ENCODE data around the gene CYB5D1.
"Not testable (repeated sequence)": the region's sequence is repeated elsewhere in the genome, so short reads cannot be mapped to it uniquely, and the experiment has no call there.

Gene CYB5D1, protein sequence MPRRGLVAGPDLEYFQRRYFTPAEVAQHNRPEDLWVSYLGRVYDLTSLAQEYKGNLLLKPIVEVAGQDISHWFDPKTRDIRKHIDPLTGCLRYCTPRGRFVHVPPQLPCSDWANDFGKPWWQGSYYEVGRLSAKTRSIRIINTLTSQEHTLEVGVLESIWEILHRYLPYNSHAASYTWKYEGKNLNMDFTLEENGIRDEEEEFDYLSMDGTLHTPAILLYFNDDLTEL

DNA sequence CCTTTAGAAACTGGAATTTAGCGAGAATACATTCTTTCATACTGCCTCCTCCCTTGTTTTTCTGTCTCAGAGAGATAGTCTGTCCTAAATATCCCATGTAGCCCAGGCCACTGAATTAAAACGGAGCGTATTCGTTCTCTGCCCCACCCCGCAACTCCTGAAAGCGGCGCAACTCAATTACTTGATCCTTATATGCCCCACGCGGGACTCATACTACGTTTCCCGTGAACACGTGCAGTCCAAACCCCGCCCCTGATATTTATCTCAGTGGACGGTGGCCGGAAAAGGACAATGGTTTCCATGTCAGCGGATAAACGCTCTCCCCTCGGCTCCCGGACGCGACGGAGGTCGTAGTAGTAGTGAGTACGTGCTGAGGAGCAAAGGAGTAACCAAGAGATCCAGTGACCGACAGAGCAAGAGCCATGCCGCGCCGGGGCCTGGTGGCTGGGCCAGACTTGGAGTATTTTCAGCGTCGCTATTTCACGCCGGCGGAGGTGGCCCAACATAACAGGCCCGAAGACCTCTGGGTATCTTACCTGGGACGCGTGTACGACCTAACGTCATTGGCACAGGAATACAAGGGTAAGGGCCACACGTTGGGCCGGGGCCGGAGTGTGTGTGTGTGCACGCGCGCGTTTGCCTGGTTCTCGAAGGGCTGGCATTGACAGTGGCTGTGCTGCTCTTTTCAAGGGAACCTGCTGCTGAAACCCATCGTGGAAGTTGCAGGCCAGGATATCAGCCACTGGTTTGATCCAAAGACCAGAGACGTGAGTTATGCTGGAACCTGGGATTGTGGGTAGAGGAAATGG, at the start of gene CYB5D1:
Gene CYB5D1 (plus strand): TSS at position 291 of the 809 bp plus-strand sequence. CDS start 132 bp downstream, at position 423.
- peak; percentile 99 for DNase-seq

DNA sequence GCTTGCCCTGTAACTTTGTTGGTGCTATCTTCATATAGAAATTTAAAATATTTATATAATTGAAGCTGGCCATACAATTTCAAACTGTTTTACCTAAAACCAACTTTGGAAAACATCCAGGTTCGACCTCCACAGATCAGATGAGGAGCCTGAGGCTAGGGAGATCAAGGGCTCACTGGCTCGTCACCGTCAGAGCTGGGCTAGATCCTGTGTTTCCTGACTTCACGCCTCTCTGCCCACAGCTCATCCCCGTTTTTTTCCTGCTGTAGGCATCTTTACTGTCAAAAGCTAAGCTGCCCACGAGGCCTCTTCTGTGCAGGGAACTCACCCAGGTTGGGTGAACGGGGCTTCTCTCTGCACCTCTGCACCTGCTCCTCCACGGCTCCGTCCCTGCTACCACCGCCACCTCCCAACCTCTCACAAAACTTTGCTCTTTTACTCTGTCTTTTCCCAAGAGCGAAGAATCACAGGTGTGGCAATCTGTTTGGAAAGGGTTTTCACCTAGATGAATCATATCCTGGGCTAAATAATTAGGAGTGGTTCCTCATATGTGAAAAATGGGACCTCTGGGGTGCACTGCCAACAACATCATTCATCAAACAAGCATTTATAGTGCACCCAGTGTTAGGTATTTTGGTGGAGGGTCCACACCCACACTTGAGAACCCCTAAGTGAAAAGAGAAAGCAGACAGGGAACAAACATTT, 48.6 kb upstream of the CYB5D1 start:
- no peak for DNase-seq

DNA sequence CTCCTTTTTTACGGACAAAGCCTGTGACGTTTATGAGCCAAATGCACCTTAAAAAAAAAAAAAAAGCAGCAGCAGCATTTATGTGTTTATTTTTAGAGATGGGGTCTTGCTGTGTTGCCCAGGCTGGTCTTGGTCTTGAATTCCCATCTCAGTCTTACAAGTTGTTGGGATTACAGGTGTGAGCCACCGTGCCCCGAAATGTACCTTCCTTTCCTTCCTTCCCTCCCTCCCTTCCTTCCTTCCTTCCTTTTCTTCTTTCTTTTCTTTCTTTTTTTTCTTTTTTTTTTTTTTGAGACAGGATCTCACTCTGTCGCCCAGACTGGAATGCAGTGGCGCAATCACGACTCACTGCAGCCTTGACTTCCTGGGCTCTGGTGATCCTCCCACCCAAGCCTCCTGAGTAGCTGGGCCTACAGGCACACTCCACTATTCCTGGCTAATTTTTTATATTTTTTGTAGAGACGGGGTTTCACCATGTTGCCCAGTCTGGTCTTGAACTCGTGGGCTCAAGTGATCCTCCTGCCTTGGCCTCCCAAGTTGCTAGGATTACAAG, 47.9 kb upstream of the CYB5D1 start:
- DNase-seq: not testable (repeated sequence)

DNA sequence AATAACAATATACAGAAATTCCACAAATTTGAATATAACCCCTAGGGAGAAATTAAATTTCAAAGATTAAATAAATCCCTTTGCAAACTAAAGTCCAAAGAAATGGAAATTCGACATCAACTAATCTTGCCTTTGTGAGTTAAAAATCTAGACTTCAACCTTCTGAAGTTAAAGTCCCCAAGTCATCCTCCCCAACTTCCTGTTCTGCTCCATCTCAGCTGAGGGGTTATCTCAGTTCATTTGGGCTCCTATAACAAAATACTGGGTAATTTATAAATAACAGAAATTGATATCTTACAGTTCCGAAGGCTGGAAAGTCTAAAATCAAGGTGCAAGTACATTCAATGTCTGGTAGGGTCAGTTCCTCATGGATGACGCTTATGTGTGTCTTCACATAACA, 46.6 kb upstream of the CYB5D1 start:
- no peak for DNase-seq

DNA sequence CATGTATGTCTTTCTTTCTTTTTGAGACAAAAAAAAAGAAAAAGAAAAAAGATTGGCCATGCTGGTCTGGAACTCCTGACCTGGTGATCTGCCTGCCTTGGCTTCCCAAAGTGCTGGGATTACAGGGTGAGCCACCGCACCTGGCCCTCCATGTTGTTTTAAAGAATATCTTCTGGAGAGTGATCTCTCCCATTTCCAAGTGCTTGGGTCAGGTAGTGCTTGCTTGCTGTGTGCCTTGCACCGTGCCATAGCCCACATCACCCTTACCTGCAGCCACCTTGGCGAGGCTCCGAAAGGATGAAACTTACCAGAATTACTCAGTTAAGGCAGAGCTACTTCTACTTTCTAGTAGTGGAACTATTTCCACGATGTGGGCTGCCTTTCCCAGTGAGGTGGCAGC, 42.8 kb upstream of the CYB5D1 start:
- DNase-seq: no peak

DNA sequence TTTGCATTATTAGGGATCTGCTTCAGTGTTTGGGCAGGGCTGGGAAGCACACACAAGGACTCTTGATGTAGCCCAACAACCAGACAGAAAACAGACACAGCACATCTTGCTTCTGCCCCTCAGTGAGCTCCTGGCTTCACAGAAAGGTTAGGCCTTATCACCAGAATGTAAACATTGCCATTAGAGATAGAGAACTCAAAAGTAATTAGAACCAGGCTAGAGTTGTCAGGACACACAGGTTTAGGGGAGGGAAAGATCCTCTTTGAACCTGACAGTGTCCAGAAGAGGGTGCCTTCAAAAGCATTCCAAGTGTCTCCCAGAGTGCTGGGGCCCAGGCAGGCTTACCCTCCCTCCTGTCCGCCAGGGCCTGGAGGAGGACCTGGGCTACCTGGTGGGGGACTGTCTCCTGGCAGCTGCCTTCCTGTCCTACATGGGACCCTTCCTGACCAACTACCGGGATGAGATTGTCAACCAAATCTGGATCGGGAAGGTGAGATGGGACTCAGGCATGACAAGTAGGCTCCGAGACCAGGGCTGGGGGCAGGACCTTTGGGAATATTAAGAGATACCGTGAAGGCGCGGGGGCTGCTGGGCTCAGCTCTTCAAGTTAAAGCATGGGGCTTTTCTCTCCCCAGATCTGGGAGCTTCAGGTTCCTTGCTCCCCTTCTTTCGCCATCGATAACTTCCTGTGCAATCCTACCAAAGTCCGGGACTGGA, 40.7 kb upstream of the CYB5D1 start:
- DNase-seq: no peak

DNA sequence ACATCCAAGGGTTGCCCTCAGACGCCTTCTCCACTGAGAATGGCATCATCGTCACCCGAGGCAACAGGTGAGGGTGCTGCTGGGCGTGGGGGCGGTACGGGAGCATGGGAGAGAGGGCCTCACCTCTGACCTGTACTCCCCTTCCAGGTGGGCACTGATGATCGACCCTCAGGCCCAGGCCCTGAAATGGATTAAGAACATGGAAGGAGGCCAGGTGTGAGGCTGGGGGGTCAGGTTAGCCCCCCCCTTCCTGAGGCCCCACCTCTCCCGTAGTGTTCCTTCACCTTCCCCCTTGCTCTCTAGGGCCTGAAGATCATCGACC, 40.2 kb upstream of the CYB5D1 start:
- no peak for DNase-seq

DNA sequence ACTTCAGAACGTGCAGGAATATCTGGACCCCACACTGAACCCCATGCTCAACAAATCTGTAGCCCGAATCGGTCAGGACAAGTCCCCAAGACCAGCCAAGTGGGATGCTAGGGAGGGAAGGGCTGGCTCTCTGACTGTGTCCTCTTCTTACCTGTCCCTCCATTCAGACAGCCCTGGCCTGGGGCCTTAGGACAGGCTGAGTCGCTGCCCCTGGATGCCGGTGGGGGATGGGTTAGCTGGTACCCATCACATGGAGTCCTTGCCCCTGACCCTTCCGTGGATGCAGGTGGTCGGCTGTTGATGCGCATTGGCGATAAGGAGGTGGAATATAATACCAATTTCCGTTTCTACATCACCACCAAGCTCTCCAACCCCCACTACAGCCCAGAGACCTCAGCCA, 39.8 kb upstream of the CYB5D1 start:
- DNase-seq: no peak

DNA sequence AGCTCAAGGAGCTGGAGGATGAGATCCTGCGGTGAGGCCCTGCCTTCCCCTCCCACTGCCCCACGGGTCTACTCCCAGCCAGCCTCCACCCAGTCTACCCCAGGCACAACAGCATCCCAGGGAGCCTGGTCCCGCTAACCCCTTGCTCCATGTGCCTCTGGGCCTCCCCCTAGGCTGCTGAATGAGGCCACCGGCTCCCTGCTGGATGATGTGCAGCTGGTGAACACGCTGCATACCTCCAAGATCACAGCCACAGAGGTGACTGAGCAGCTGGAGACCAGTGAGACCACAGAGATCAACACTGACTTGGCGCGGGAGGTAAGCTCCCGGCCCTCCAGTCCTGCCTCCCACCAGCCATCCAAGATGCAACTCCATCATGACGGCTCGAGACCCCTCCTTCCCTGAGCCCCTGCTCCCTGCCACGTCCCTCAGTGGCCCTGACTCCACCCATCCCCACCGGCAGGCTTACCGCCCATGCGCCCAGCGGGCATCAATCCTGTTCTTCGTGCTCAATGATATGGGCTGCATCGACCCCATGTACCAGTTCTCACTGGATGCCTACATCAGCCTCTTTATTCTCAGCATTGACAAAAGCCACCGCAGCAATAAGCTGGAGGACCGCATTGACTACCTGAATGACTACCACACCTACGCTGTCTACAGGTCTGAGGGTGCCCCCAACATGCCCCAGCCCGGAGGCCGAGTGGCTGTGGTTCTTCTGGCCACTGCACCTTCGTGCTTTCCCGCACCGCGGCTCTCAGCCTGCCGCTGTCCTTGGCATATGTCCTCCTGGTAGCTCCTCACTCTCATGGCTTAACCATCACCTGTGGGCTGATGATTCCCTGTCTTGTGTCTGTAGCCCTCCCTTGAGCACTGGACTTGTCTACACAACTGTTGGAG, 38.8 kb upstream of the CYB5D1 start:
- DNase-seq: no peak

DNA sequence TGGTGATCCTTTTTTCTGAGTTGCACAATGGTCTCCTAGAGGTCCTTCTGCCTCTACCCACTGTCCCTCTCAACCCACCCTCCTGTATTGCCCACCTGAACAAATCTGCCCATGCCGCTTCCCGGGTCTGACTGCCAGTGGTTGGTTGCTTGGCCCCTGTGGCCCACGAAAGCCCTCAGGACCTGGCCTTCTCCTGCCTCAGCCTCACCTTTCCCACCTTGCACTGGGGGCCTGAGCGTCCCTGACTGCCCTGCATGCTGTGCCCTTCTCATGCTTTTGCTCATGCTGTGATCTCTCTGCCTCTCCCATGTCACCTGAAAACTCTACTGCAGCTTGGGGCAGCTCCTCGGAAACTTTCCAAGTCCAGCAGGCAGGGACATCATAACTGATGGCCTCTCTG, 37.6 kb upstream of the CYB5D1 start:
- DNase-seq: no peak

DNA sequence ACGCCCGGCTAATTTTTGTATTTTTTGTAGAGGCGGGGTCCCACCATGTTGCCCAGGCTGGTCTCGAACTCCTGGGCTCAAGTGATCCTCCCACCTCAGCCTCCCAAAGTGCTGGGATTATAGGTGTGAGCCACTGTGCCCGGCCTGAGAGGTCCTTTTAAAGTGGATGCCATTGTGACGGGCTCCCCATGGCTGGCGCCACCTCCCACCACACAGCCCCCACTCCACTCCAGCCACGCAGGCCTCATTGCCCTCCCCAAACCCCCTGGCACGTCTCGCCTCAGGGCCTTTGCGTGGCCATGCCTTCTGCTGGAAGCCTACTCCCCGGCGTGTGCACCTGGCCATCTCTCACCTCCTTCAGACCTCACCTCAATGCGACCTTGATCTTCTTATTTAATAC, 35.7 kb upstream of the CYB5D1 start:
- DNase-seq: no peak

DNA sequence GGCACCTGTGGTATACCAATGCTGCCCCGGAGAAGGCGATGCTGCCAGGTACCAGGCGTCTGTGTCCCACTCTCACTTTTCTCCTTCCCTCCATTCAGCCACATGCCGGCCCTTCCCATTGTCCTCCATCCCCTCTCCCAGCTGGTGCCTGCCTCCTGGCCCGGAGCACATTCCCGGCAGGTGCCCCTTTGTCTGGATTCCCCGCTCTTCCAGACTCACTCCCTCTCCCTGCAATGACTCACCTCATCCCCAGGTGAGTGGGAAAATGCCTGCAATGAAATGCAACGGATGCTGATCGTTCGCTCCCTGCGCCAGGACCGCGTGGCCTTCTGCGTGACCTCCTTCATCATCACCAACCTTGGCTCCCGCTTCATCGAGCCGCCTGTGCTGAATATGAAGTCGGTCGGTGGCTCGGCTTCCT, 34.2 kb upstream of the CYB5D1 start:
- DNase-seq: no peak

DNA sequence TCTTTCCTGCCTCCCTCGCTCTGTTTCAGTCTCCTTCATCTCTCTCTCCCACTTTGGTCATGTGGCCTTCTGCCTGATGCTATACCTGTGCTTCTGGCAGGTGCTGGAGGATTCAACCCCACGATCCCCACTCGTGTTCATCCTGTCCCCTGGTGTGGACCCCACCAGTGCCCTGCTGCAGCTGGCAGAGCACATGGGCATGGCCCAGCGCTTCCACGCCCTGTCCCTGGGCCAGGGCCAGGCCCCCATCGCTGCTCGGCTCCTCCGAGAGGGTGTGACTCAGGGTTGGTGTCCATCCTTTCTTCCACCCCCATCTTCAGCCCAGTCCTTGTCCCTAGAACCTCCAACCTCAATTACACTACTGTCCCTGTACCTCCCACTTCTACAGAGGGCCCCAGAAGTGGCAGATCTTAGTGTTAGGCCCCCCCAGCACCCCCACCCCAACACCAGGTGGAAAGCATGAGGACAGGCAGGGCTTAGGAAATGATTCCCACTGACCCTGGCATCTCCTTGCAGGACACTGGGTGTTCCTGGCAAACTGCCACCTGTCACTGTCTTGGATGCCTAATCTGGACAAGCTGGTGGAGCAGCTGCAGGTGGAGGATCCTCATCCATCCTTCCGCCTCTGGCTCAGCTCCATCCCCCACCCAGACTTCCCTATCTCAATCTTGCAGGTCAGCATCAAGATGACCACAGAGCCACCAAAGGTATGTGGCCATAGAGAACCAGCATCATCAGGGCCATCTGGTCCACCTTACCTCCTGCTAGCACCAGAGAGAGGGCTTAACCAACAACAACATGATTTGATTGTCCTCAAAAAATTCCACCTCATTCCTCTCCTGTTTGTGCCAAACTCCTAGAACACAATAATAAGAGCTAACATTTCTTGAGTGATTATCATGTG, 33.5 kb upstream of the CYB5D1 start:
- no peak for DNase-seq

DNA sequence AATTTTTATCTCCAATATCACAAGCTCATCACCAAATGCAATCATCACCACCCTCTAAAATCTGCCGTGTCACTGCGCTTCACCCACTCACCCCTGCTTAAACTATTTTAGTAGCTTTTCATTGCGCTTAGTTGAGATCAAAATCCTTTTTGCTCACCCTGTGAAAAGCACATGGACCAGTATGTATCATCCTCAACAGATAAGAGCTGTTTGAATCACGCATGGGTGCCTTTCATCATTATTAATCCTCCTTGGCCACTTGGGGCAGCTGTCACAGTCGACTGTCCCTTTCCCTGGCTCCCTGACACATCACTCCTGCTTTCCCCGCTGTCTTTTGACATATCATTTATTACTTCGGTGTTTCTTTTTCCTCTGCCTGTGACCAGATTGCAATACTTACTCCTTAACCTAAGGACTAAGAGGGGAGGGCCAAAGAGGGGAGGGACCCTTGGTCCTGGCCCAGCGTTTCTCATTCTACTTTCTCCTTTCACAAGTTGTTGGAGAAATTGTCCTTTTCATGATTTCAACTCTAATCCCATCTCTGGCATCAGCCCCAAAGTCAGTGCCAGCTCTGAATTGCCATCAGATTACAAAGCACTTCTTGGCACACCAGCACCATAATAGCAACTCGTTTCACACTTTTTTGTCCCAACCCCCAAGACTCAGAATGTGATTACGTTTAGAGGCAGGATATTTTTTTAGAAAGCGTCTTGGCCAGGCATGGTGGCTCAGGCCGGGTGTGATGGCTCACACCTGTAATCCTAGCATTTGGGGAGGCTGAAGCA, 32.4 kb upstream of the CYB5D1 start:
- no peak for DNase-seq

DNA sequence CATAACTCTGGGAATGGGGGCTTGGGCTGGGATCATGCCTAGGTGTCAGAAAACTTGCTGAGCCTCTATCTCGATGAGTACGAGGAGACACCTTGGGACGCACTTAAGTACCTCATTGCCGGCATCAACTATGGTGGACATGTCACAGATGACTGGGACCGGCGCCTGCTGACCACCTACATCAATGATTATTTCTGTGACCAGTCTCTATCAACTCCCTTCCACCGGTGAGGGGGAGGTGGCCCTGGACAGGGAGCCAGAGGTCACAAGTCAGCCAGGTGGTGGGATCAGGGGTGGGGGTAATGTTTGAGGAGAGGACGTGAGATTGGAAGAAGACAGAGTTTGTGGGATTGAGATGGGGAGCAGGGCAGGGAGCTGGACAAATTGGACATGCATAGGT, 27.2 kb upstream of the CYB5D1 start:
- DNase-seq: no peak

DNA sequence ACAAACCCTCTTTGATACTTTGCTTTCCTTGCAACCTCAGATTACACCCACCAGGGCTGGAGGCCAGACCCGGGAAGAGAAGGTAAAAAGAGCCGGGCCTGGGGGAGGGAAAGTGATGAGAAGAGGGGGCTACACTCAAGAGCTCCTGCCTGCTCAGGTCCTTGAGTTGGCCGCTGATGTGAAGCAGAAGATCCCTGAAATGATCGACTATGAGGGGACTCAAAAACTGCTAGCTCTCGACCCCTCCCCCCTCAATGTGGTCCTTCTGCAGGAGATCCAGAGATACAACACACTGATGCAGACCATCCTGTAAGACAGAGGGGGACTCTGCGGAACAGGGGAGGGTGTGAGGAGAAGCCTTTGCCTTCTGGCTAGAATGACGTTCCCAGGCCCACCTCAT, 26.6 kb upstream of the CYB5D1 start:
- DNase-seq: no peak

DNA sequence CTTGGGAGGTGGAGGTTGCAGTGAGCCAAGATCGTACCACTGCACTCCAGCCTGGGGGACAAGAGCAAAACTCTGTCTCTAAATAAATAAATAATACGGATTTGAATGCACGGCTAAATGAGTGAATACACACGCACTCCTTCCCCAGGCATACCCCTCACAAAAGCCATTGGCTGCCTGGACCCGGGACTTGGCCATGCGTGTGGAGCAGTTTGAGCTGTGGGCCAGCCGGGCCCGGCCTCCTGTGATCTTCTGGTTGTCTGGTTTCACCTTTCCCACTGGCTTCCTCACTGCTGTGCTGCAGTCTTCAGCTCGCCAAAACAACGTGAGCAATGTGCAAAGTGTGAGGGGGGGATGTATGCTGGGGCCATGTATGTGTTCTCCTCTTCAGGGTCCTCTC, 25.4 kb upstream of the CYB5D1 start:
- DNase-seq: no peak

DNA sequence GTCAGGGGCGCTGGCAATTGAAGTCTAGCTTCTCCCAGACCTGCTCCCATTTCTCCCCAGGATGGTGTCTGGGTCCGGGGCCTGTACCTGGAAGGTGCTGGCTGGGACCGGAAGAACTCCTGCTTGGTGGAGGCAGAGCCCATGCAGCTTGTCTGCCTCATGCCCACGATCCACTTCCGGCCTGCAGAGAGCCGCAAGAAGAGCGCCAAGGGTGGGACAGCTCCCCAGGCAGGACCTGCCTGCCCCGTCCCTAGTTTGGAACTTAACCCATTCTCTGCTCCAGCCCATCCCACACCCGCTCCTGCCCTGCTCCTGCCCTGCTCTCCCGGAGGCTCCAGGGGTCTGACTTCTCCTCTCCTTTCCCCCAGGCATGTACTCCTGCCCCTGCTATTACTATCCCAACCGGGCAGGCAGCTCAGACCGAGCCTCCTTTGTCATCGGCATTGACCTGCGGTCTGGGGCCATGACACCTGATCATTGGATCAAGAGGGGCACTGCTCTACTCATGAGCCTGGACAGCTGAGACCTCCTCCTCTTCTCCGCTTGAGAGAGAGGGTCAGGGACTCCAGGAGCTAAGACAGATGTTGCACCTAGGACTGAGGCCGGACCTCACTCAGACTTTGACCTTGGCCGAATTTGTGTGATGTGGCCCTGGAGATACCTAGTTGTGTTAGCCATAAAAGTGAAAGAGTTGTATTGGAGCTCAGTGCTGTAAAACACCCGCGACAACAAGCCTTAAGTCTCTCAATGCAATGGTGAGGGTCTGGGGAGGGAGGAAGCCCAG, 24.6 kb upstream of the CYB5D1 start:
- no peak for DNase-seq
